SU-DHL-6 (cell line): ENCODE data around the gene RNU6-1.

Experiments used
- H2AFZ ChIP-seq: fragments of 200-600 bp; sonication (generic); 2 replicates; pipeline ENCODE4 v1.6.1; 2014; ENCODE audit warnings: low read depth, mild to moderate bottlenecking, moderate library complexity, mixed read lengths, antibody characterized with exemption, low read length; ENCODE audit not compliant: severe bottlenecking
- H3F3A ChIP-seq: fragments of 200-600 bp; shearing (Covaris generic); 2 replicates; pipeline ENCODE4 v1.6.0; 2016; ENCODE audit warnings: antibody characterized with exemption, mild to moderate bottlenecking; ENCODE audit not compliant: insufficient read depth
- H3K27ac ChIP-seq: fragments of 200-600 bp; sonication (generic); 2 replicates; pipeline ENCODE4 v1.5.1; 2016; ENCODE audit warnings: low read depth, mild to moderate bottlenecking, low read length, moderate library complexity, mixed read lengths
- H3K27me3 ChIP-seq: fragments of 200-600 bp; sonication (generic), shearing (Covaris generic); 2 replicates; pipeline ENCODE4 v1.6.0; 2014; ENCODE audit warnings: mild to moderate bottlenecking, low read length
- H3K36me3 ChIP-seq: fragments of 200-600 bp; sonication (generic); 2 replicates; pipeline ENCODE4 v1.6.1; 2014; ENCODE audit warnings: mild to moderate bottlenecking, low read length, mixed read lengths
- H3K4me2 ChIP-seq: fragments of 300-600, 200-600 bp; shearing (Covaris generic), sonication (generic); 2 replicates; pipeline ENCODE4 v1.6.0; 2014; ENCODE audit warnings: low read length, low read depth, mild to moderate bottlenecking; ENCODE audit not compliant: poor library complexity, severe bottlenecking
- H3K4me3 ChIP-seq: fragments of 200-600 bp; sonication (generic); 2 replicates; pipeline ENCODE4 v1.5.1; 2014; ENCODE audit warnings: antibody characterized with exemption, low read length, mild to moderate bottlenecking, mixed read lengths; ENCODE audit not compliant: insufficient read depth, poor library complexity, severe bottlenecking
- H3K79me2 ChIP-seq: fragments of 200-600 bp; sonication (generic); 2 replicates; pipeline ENCODE4 v1.6.1; 2014; ENCODE audit warnings: mild to moderate bottlenecking, low read length, moderate library complexity; ENCODE audit not compliant: insufficient read depth
- H3K9ac ChIP-seq: fragments of 200-600 bp; sonication (generic); 2 replicates; pipeline ENCODE4 v1.7.0; 2014; ENCODE audit warnings: mild to moderate bottlenecking, low read length
- H3K9me2 ChIP-seq: fragments of 200-600 bp; sonication (generic); replicated peaks from 2 replicates; pipeline ENCODE4 v1.6.1; 2014; ENCODE audit warnings: low read length; ENCODE audit not compliant: insufficient read depth
- H3K9me3 ChIP-seq: fragments of 200-600 bp; sonication (generic); 2 replicates; pipeline ENCODE4 v1.6.1; 2014; ENCODE audit warnings: low read length, mixed read lengths; ENCODE audit not compliant: insufficient read depth
- H4K20me1 ChIP-seq: fragments of 200-600 bp; sonication (generic); 2 replicates; pipeline ENCODE4 v1.6.1; 2014; ENCODE audit warnings: low read depth, mild to moderate bottlenecking, antibody characterized with exemption, low read length, moderate library complexity, mixed read lengths
- CTCF ChIP-seq: fragments of 200-600 bp; sonication (generic); IDR thresholded peaks from one replicate; pipeline ENCODE4 v1.5.1; 2017; ENCODE audit warnings: antibody characterized with exemption, mild to moderate bottlenecking, low read length, moderate library complexity; ENCODE audit not compliant: insufficient read depth, poor library complexity, severe bottlenecking
- EZH2phosphoT487 ChIP-seq: fragments of 200-600 bp; sonication (generic), shearing (Covaris generic); conservative IDR thresholded peaks from 2 replicates; pipeline ENCODE4 v1.6.1; 2018; ENCODE audit warnings: mild to moderate bottlenecking, antibody characterized with exemption, low read length, moderate library complexity, mixed read lengths

RNU6-1 gene

DNA sequence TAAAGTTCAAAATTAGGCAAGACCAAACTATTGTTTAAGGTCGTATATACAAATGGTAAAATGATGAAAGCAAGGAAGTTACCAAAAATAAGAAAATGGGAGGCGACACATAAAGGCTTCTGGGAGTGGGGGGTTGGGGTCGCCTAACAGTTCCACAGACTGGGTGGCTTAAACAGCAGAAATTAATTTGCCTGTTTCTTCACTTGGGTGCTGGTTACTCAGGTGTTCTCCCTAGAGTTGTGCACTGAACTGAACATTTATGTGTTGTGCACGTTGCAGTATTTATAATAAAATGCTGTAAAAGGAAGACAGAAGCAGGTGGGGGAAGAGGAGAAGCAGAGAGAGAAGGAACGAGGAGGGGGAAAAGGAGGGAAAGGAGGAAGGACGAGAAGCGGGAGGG, 10.5 kb upstream of the RNU6-1 start:
- no peak overlapping the region for H3K4me3 ChIP-seq
- no peaks in the 10 kb centered on the region for H3F3A ChIP-seq
- no peak for TF ChIP-seq EZH2phosphoT487
- no peak for TF ChIP-seq CTCF
- H3K36me3 ChIP-seq = no peaks in the 10 kb centered on the region
- H3K27ac ChIP-seq = no peak overlapping the region
- no peaks in the 10 kb centered on the region for H3K9me3 ChIP-seq
- H3K4me2 ChIP-seq = no peak overlapping the region
- no peaks in the 10 kb centered on the region for H4K20me1 ChIP-seq
- H3K79me2 ChIP-seq = no peaks in the 10 kb centered on the region
- no peak overlapping the region for H2AFZ ChIP-seq
- no peaks in the 10 kb centered on the region for H3K27me3 ChIP-seq
- no peaks in the 10 kb centered on the region for H3K9me2 ChIP-seq
- no peak overlapping the region for H3K9ac ChIP-seq

GRCh38 chr15:67849538-67849937, 9.7 kb upstream of the RNU6-1 start:
- TF ChIP-seq EZH2phosphoT487 (no peak), CTCF (no peak)
- H3K4me3 ChIP-seq = no peak overlapping the region

GRCh38 chr15:67845974-67846373, 6.1 kb upstream of the RNU6-1 start:
- H3F3A ChIP-seq = no peaks in the 10 kb centered on the region
- H3K27ac ChIP-seq = no peak overlapping the region
- H2AFZ ChIP-seq = no peak overlapping the region
- TF ChIP-seq EZH2phosphoT487 (no peak), CTCF (no peak)
- H3K9me2 ChIP-seq = no peaks in the 10 kb centered on the region
- H3K4me2 ChIP-seq = no peak overlapping the region
- H3K27me3 ChIP-seq = no peaks in the 10 kb centered on the region
- no peak overlapping the region for H3K9ac ChIP-seq
- no peaks in the 10 kb centered on the region for H3K9me3 ChIP-seq
- H3K4me3 ChIP-seq = no peak overlapping the region
- H4K20me1 ChIP-seq = no peaks in the 10 kb centered on the region
- no peaks in the 10 kb centered on the region for H3K36me3 ChIP-seq
- no peaks in the 10 kb centered on the region for H3K79me2 ChIP-seq

More at GRCh38 chr15:67849538-67849937, 9.7 kb upstream of the RNU6-1 start:
- no peaks in the 10 kb centered on the region for H3K79me2 ChIP-seq
- no peak overlapping the region for H3K4me2 ChIP-seq
- no peaks in the 10 kb centered on the region for H3K9me2 ChIP-seq
- no peaks in the 10 kb centered on the region for H3K9me3 ChIP-seq
- no peak overlapping the region for H3K27ac ChIP-seq
- H4K20me1 ChIP-seq = no peaks in the 10 kb centered on the region
- H3F3A ChIP-seq = no peaks in the 10 kb centered on the region
- no peaks in the 10 kb centered on the region for H3K27me3 ChIP-seq
- H3K9ac ChIP-seq = no peak overlapping the region
- H2AFZ ChIP-seq = no peak overlapping the region
- H3K36me3 ChIP-seq = no peaks in the 10 kb centered on the region
